Panc1 (cell line): ENCODE data around the gene PADI6. TPM values are rescaled to one million over a fixed set of nuclear protein-coding genes. Genes with fewer than 3 reads are reported as not detected.
"Not testable (repeated sequence)": the region's sequence is repeated elsewhere in the genome, so short reads cannot be mapped to it uniquely, and the experiment has no call there.

ENCODE experiments used
- ATAC-seq: fragments of 200-7000 bp; cut with Tn5 transposase; 2 replicates; pipeline ENCODE4 v1.9.1; 2020; ENCODE audit warnings: mild to moderate bottlenecking, moderate library complexity
- BruUV-seq: library from RNA; stranded (reverse); fragments of 400-500 nt; replicated peaks from 2 replicates; lab custom pipeline; 2021; lab: Mats Ljungman, UMichigan
- CTCF ChIA-PET: fragments of 300-600 bp; sonication (Branson Sonifier 250); formaldehyde crosslinking; loops from one replicate; lab custom pipeline; 2022; ENCODE audit warnings: antibody characterized with exemption; lab: Charles Lee
- POLR2A ChIA-PET: fragments of 300-600 bp; sonication (Branson Sonifier 250); formaldehyde crosslinking; loops from one replicate; lab custom pipeline; 2022; ENCODE audit warnings: antibody characterized with exemption; lab: Charles Lee
- DNase-seq: peaks from one replicate; pipeline ENCODE4 v3.0.0-alpha.2; 2010; ENCODE audit warnings: low read depth, low spot score
- H3K27ac ChIP-seq: 2 replicates; pipeline ENCODE4 v1.5.1; 2011; ENCODE audit warnings: mild to moderate bottlenecking, low read length, inconsistent platforms
- H3K27me3 ChIP-seq: fragments of 200-500 bp; sonication (Bioruptor generic); 2 replicates; pipeline ENCODE4 v1.6.0; 2014; ENCODE audit warnings: low read length, inconsistent platforms; ENCODE audit not compliant: control insufficient read depth, insufficient read depth
- H3K36me3 ChIP-seq: fragments of 200-500 bp; sonication (Bioruptor generic); 2 replicates; pipeline ENCODE4 v1.5.1; 2014; ENCODE audit warnings: inconsistent platforms, mild to moderate bottlenecking, low read length, moderate library complexity; ENCODE audit not compliant: control insufficient read depth, insufficient read depth
- H3K4me1 ChIP-seq: 2 replicates; pipeline ENCODE4 v1.5.1; 2011; ENCODE audit warnings: inconsistent platforms, mild to moderate bottlenecking, low read length, moderate library complexity; ENCODE audit not compliant: control insufficient read depth, insufficient read depth
- H3K4me3 ChIP-seq, 2 experiments: 2 replicates each; pipeline ENCODE4 v1.5.1; 2011 to 2012; ENCODE audit warnings: low read depth in 2 of 2, low read length in 2 of 2, mild to moderate bottlenecking in 2 of 2, inconsistent platforms in 1 of 2, moderate library complexity in 1 of 2
- H3K9me3 ChIP-seq: fragments of 200-500 bp; sonication (Bioruptor generic); 2 replicates; pipeline ENCODE4 v1.5.1; 2014; ENCODE audit warnings: low read depth, mild to moderate bottlenecking, inconsistent platforms, low read length, moderate library complexity; ENCODE audit not compliant: control insufficient read depth, insufficient read depth
- CTCF ChIP-seq: fragments of 450-650 bp; IDR thresholded peaks from 2 replicates; pipeline ENCODE4 v1.5.1; 2017; ENCODE audit warnings: mild to moderate bottlenecking
- POLR2AphosphoS5 ChIP-seq: IDR thresholded peaks from 2 replicates; pipeline ENCODE4 v1.6.1; 2012; ENCODE audit warnings: mild to moderate bottlenecking, low read depth, low read length, moderate library complexity
- SIN3A ChIP-seq: IDR thresholded peaks from 2 replicates; pipeline ENCODE4 v1.6.1; 2012; ENCODE audit warnings: low read depth, mild to moderate bottlenecking, low read length, moderate library complexity, borderline replicate concordance; ENCODE audit not compliant: insufficient read depth
- in situ Hi-C: cut with HindIII; loops from 2 replicates; pipeline ENCODE4 v1.10.0; 2016; ENCODE audit warnings: low sequenced_read_pairs, low pct_unique_long_range_greater_than_20kb
- intact Hi-C: fragments of 100-400 bp; cut with micrococcal nuclease; formaldehyde crosslinking; loops from one replicate; pipeline ENCODE4 v1.10.0; 2022; ENCODE audit not compliant: unreplicated experiment
- total RNA-seq: library from RNA; stranded (reverse); gene quantifications from one replicate; pipeline ENCODE4 v1.2.1, GENCODE V29; 2021; ENCODE audit not compliant: unreplicated experiment

Gene PADI6
- total RNA-seq, 1 experiment from 2014 or later = not detected

- DNase-seq = no peak
- intact Hi-C loops (loop anchor here (5.0 to 10.0 kb wide), 3 partner anchors 170 to 348 kb away; no protein-coding TSS in a partner anchor), in situ Hi-C loops (no loop called here)
These were observed 32.8 kb downstream of the PADI6 start for GRCh38 chr1:17404820-17405219.

GRCh38 chr1:17405898-17406759 lies 34.1 kb downstream of the PADI6 start:
- intact Hi-C loops (loop anchor here (5.0 to 10.0 kb wide), 3 partner anchors 171 to 349 kb away; no protein-coding TSS in a partner anchor), in situ Hi-C loops (no loop called here)
- Histone ChIP-seq H3K9me3 (no peaks in the 10 kb centered on the region), H3K4me1 (peaks cover 18% of the 10 kb centered on the region), H3K27ac (peak overlapping the region; percentile 48; the same call in 1 of the 2 replicates), H3K27me3 (no peaks in the 10 kb centered on the region), H3K4me3 (no peak overlapping the region), H3K36me3 (peaks cover 9% of the 10 kb centered on the region)
- ATAC-seq = peak; percentile 91
- TF ChIP-seq SIN3A = no peak
- peak; percentile 47; the same call in 1 of the 2 replicates for TF ChIP-seq POLR2AphosphoS5
- peak; percentile 91 for TF ChIP-seq CTCF
- POLR2A ChIA-PET = no interaction called here
- DNase-seq = peak; percentile 45
- no TSS peak for BruUV-seq
- CTCF ChIA-PET = interaction anchor here (1.4 kb wide), 1 partner anchor 281 kb away, joined by 4 read pairs; no protein-coding TSS in a partner anchor

More at GRCh38 chr1:17404820-17405219, 32.8 kb downstream of the PADI6 start:
- no peak overlapping the region for H3K4me3 ChIP-seq
- ChIA-PET POLR2A (no interaction called here), CTCF (interaction anchor here (0.7 kb wide), 1 partner anchor 54 kb away, joined by 3 read pairs; no protein-coding TSS in a partner anchor)
- peaks cover 18% of the 10 kb centered on the region for H3K4me1 ChIP-seq
- no TSS peak for BruUV-seq
- peaks cover 3% of the 10 kb centered on the region for H3K36me3 ChIP-seq
- H3K9me3 ChIP-seq = no peaks in the 10 kb centered on the region
- no peak overlapping the region for H3K27ac ChIP-seq
- TF ChIP-seq SIN3A (no peak), POLR2AphosphoS5 (peak; percentile 26; the same call in 1 of the 2 replicates)
- H3K27me3 ChIP-seq = no peaks in the 10 kb centered on the region
- ATAC-seq = no peak

- H3K27ac ChIP-seq, POLR2A ChIA-PET, H3K27me3 ChIP-seq, BruUV-seq, ATAC-seq, DNase-seq, H3K9me3 ChIP-seq, H3K4me3 ChIP-seq, in situ Hi-C loops: not testable (repeated sequence)
- intact Hi-C loops = loop anchor here (5.0 to 10.0 kb wide), 3 partner anchors 172 to 350 kb away; no protein-coding TSS in a partner anchor
- Histone ChIP-seq H3K4me1 (peaks cover 18% of the 10 kb centered on the region), H3K36me3 (peaks cover 12% of the 10 kb centered on the region)
- CTCF ChIA-PET = interaction anchor here (1.4 kb wide), 1 partner anchor 281 kb away, joined by 4 read pairs; no protein-coding TSS in a partner anchor
These were observed 34.9 kb downstream of the PADI6 start for GRCh38 chr1:17406760-17407475.

GRCh38 chr1:17407786-17408514 lies 36.0 kb downstream of the PADI6 start:
- H3K4me1 ChIP-seq = peaks cover 18% of the 10 kb centered on the region
- BruUV-seq, H3K9me3 ChIP-seq, in situ Hi-C loops, CTCF ChIA-PET, H3K27me3 ChIP-seq, H3K4me3 ChIP-seq, ATAC-seq, POLR2A ChIA-PET, H3K27ac ChIP-seq, DNase-seq: not testable (repeated sequence)
- peaks cover 13% of the 10 kb centered on the region for H3K36me3 ChIP-seq
- intact Hi-C loops = loop anchor here (5.0 to 10.0 kb wide), 3 partner anchors 173 to 351 kb away; no protein-coding TSS in a partner anchor
